GDM1 (cell line): ENCODE results near the gene PTTG1IP2.
"Not testable (repeated sequence)": the region's sequence is repeated elsewhere in the genome, so short reads cannot be mapped to it uniquely, and the experiment has no call there.

Experiments used
- DNase-seq: peaks from one replicate; lab custom pipeline; 2025; lab: John Stamatoyannopoulos, UW

Gene PTTG1IP2

DNA sequence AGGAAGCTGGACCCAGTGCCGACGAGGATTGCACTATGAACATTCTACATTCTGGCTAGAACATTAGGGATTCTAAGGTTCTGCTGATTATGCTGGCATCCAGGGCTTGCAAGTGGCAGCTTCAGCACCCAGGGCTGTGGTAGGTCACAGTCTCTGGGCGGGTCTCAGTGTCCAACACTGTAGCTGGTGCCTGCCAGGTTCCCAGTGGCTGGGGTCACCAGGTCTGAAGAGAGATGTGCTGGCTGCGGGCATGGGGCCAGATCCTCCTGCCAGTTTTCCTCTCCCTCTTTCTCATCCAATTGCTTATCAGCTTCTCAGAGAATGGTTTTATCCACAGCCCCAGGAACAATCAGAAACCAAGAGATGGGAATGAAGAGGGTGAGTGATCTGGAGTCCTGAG, at the start of gene PTTG1IP2:
Gene PTTG1IP2 (plus strand): TSS at position 86 of the 400 bp plus-strand sequence. CDS start 148 bp downstream, at position 234.
- DNase-seq: no peak

DNA sequence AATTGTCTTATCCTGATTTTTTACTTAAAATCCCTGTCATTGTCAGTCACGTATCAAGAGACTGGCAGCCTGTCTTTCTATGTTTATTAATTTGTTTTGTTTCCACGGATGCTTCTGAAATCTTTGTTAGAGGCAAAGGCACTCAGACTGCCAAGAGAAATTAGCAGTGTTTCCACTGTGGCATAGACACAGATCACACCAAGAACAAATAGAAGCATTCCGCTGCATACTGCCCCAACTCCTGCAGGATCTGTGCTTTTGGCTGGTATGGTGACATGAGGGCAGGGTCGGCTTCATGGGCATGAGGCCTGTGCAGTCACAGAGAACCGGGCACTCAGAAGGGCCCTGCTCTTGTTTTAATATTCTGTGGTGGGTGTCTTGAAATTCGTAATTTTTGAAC, 47.8 kb upstream of the PTTG1IP2 start:
- no peak for DNase-seq

DNA sequence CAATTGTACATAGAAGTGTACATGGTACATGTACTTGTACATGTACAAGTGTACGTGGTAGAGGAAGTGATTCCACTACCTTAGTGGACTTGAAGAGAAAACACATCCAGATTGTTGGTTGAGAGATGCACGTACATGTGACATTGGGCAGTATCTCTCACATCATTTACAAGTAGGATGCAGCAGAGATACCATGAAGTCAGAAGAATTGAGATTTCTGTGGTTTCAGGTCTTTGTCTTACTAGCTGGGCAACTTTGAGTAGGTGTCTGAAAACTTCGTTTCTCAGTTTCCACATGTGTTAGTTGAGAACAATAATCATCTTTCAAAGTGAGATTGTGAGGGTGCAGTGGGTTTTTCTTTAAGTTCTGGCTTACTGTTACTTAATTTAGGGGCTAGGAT, 44.7 kb upstream of the PTTG1IP2 start:
- no peak for DNase-seq

DNA sequence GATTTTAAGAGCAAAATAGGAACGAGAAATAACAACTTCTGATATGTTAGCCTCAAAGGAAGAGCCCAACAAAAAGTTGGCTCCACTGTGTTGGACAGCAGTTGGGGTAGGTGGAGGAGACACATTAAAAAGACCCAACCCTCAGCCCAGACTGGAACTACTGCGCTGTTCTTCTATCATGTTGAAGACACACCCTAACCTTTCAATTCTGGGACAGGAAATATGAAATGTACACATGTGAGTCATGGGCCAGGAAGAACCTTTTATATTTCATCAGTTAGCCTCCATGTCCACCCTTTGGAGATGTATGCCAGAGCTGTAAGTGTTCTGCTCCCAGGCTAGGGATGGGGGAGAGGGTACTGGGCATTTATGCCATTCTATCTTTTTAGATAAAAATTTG, 44.1 kb upstream of the PTTG1IP2 start:
- DNase-seq: no peak

DNA sequence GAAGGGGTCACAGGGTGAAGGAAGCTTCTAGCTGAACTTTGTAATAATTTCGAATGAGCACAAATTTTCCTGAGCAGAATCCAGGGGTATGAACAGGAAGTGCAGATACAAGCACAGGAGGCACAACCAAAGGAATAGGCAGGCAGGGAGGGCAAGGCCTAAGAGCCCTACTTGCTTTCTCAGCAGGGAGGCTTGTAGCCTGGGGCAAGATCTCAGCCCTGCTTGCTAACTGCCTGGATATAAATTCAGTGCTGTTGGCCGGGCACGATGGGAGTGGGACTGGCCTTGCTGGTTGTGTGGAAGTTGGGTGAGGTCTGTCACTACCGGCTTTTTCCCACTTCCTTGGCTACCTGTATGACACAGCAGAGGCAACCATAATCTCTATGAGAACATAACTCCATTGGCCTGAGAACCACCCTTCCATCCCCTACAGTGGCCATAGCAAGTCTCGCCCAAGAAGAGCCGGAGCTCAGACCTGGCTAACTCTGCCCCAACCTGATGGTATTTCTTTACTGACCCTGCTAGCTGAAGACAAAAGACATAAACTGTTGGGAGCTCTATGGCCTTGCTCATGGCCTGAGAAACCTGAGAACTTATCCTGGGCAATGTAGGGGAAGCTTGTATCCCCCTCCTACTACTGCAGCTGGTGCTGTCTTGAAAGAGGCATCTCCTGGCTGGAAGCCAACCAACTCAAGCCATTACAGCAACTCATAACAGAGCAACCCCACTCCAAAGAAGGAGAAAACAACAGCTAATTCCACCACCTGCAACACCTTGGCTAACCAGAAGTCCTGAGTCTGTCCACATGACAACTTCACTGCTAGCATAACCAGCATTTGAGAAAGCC, 38.6 kb upstream of the PTTG1IP2 start:
- DNase-seq: no peak

DNA sequence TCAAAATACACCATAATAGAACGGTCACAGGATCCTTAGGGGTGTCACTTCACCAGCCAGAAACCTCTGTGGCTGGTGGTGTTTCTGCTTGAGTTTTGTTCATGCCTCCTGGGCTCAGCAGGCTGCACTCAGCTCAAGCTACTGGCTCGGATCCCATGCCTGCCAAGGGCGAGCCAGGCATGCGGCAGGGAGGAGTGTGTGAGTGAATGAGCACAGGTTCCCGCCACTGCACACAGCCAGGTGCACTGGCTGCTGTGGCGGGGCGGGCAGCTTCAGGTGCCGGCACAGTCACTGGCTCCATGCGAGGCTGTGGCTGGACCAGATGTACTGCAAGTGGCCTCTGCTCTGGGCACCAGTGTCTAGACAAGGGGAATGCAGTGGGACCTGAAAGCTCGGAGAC, 36.7 kb upstream of the PTTG1IP2 start:
- DNase-seq: no peak

DNA sequence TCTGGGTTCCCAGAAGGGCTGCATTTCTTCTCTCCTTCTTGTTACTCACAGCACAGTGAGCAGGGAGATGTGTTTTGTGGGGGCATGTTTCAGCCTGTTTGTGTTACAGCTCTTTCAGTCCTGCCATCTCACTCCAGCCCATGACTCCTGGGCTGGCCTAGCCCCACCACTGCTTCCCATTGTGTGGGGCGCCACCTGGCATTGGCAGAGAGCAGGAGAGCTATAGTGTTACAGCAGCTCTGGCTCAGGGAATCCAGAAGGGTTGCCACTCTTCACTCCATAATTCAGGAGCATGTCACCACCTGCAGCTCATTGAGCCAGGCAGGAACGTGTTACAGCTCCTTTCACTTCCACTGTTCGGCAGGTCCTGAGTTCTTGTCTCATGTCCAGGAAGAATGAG, 36.2 kb upstream of the PTTG1IP2 start:
- DNase-seq: no peak

DNA sequence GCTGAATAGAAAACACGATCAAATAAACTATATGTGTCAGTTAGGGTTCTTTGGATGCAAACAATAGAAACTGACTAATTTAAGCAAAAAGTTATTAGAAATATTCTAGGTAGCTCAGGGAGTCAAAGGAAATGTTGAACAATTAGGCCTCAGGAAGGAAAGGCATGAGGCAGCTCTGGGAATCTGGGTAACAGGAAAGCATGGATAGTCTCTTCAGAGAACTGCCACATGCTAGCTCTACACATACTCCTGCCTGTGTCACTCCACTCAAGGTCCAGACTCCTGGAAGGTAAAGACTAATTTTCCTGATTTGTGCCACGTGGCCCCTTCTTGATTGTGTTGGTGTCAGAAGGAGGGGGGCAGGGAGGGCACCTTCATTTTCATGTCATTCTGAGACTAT, 23.8 kb upstream of the PTTG1IP2 start:
- DNase-seq: no peak

DNA sequence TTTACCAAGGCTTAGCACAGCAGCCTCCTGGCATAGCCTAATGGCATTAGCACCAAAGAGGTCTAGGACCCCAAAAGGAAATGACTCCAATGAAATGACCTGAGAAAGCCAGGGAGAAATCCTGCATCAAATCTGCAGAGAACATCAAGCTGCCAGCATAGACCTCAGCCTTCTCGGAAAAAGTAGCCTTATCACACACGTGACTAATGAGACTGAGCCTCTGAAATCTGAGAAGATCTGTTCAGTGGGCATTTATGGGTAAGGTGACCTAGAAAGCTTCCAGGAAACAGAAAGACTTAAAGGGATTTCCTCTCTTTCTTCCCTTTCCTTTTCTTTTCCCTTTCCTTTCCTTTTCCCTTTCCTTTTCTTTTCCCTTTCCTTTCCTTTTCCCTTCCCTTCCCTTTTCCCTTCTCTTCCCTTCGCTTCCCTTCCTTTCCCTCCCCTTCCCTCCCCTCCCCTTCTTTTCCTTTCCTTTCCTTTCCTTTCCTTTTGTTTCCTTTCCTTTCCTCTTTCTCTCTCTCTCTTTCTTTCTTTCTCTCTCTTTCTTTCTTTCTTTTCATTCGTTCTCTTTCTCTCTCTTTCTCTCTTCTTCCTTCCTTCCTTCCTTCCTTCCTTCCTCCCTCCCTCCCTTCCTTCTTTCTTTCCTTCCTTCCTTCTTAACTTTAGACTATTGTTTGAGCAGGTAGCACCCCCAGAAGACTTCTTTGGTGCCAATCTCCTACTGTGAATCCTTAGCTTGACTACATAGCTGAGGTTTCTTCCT, 23.1 kb upstream of the PTTG1IP2 start:
- DNase-seq: no peak

DNA sequence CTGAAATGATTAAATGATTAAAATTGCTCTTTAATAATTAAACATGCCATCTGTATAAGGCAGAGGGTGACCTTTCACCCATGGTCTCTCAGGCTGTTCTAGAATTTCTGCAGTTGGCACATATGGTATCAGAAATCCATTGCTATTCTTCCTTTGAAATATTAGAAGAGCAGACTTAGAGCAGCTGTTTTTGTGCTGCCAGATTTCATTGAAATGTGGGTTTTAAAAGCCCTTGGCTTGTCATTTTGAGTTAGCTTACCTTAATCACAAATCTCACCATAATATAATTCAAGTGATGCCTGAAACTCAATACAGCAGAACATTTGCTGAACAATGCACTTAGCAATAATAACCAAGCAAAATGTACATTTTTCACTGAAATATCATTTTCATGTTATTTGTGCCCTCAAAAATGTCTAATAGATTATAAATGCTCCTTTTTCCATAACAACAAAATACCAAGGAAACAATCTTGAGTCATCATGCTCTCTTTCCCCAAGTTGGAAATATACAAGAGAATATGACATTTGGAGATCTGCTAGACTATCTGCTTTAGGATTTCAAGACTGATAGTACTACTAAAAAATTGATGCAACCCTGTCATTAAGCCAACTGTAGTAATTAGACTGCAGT, 16.1 kb upstream of the PTTG1IP2 start:
- no peak for DNase-seq

DNA sequence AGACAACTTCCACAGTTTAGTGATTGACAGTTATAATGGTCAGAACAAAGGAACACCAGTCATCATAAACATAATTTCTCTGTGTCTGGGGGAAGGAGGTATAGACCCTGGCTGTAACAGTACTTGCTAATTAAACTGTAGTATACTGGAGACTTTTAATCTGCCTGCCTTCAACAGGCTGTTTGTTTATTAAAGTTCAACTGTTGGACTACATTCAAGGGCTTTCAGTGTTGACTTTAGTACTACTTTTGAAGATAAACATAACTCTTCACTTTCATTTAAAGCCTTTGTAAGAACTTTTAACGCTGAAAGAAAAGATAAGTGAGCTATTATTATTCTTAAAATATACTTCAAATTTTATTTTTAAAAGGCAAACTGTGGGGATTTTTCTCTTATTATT, 15.5 kb upstream of the PTTG1IP2 start:
- no peak for DNase-seq

DNA sequence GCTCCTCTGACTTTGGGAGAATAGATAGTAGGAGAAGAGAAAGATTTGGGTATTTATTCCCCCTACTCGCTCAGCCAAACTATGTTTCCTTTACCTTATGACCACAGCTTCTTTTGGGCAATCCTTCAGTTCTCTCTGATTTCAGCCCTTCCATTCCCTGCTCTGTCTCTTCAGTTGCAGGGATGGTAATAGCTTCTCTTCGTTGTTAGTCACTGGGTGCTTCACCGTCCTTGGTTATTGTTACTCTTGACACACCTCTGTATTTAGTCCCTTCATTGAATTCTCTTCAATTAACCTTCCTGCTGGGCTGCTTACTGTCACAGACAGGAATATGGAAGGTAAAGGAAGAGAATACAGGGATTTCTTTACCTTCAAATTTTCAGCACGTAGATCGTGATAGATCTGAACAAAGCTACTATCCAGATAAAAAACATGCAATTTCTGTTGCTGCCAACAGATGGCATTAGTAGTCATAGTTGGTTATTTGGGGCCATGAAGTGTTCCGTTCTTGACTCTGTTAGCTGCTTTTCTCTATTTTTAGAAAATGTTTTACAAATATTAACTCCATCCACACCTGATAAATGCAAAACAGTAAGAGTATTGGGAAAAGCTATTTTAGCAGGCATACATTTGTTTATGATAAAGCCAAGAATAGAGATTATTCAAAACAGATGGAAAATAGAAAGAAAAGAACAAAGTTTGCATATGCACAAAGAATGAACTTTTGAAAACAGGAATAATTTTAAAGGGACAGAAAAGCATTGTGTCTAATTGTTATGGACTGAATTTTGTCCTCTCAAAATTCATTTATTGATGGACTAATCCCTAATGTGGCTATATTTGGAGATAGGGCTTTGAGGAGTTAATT, 14.0 kb upstream of the PTTG1IP2 start:
- no peak for DNase-seq

DNA sequence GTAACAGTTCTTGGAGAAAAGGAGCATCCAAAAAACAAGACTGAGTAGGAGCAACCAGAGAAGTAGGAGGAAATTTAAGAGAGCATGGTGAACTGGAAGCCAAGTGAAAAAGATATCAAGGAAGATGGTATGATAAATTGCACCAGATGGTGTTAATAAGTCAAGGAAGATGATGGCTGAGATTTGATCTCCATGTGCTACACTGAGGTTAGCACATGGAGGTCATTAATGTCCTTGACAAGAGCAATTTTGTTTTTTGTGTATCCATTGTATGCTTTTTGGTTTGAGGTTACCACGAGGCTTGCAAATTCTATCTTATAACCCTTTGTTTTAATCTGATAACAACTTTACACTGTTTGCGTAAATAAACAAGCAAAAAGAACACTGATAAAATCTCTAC, 11.3 kb upstream of the PTTG1IP2 start:
- DNase-seq: no peak

DNA sequence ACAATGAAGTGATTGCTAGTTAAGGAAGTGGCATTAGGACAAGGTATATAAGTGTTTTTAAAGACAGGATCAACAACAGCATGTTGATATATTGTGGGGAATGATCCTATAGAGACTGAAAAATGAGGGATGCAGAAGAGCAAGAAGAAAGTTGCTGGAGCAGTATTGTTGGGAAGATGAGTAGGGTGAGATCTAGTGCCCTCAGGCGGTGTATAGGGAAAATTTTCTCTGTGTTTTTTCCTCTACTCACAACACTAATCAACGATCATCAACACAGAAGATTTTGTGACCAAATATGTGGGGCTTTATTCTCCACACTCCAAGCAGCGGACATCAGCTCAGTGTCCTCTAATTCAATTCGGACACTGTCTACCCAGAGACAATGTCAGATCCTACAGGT, 9.6 kb upstream of the PTTG1IP2 start:
- no peak for DNase-seq

DNA sequence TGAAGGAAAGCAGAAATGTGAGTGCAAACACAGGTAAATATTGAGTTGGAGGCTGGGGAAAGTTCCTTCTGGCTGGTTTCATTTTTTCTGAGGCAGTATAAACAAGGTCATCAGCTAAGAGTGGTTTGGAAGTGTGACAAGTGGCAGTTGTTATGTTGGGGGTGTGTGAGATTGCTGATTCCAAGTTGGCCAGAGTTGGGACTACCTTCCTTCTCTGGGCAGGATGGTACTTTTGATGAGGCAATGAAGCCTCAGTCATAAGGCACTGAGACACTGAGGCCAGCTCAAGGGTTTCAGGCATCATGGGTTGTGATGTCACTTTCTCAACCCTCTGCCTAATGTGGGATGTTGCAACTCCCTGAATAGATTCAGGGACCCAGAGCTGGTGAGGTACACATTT, 8.2 kb upstream of the PTTG1IP2 start:
- DNase-seq: no peak

DNA sequence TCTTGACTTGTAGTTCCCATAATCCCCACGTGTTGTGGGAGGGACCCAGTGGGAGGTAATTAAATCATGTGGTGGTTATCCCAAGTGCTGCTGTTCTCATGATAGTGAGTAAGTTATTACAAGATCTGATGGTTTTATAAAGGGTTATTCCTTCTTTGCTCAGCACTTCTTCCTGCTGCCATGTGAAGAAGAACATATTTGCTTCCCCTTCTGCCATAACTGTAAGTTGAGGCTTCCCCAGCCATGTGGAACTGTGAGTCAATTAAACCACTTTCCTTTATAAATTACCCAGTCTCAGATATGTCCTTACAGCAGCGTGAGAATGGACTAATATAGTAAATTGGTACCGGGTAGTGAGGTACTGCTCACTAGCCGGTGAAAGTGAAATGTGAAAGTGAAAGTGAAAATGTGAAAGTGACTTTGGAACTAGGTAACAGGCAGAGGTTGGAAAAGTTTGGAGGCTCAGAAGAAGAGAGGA, 6.2 kb upstream of the PTTG1IP2 start:
- DNase-seq: not testable (repeated sequence)

DNA sequence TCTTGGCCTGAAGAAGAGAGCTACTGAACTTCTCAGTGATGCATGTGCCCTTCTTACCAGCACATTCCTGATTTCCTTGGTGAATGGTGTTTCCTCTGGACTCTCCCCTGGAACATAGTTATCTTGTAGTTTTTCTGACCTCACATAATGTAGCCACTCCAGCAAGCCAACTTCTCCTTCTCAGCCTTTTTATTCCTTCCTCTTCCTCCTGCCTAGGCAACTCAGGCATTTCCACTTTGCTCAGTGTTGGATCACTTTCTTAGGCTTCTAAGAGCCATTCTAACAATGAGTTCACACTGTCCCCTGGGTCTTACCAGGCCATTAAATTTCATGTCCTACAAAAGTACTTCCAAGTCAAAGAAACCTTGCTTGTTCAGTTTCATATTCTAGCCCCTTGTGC, 3.6 kb upstream of the PTTG1IP2 start:
- DNase-seq: no peak

DNA sequence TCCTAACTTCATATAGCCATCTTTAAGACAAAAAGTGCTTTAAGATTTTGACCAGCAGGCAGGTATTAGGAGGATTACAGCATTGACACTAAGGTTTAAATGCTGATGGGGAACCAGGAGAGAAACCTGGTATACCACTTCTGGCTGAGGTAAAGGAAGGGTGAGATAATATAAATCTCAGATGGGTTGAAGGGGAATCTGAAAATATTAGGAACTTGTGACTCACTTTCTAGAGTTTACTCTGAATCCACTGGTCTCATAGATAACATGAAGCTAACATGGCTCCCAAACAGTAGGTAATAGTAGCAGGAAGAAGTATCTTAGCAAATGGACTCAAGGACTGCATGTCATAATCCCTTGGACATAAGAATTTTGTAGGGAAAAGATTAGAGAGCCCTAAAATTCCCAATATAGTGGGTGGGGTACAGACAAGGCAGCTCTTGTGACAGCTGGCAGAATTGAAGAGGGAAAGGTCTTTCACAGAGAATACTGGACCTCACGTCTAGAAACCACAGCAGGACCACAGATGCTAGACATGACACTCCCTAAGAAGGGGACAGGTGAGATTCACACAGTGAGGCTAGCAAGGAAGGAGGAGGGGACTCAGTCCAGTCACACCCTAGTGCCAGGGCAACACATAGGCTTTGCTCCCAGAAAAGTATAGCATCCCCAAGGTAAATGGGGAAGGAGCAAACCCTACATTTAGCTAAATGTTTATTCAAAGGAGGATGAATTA, 3.5 kb downstream of the PTTG1IP2 start:
- DNase-seq: no peak

DNA sequence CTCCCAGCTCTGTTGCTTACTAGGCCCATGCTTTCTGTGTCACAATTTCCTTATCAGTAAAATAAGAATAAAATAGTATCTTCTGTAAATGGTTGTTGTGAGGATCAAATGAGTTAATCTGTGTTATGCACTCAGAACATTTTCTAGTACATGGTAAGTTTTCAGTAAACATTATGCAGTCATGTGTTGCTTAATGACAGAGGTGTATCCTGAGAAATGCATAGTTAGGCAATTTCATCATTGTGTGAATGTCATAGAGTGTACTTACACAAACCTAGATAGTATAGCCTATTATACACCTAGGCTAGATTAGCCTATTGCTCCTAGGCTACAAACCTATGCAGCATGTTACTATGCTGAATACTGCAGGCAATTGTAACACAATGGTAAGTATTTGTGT, 4.4 kb downstream of the PTTG1IP2 start:
- DNase-seq: no peak

DNA sequence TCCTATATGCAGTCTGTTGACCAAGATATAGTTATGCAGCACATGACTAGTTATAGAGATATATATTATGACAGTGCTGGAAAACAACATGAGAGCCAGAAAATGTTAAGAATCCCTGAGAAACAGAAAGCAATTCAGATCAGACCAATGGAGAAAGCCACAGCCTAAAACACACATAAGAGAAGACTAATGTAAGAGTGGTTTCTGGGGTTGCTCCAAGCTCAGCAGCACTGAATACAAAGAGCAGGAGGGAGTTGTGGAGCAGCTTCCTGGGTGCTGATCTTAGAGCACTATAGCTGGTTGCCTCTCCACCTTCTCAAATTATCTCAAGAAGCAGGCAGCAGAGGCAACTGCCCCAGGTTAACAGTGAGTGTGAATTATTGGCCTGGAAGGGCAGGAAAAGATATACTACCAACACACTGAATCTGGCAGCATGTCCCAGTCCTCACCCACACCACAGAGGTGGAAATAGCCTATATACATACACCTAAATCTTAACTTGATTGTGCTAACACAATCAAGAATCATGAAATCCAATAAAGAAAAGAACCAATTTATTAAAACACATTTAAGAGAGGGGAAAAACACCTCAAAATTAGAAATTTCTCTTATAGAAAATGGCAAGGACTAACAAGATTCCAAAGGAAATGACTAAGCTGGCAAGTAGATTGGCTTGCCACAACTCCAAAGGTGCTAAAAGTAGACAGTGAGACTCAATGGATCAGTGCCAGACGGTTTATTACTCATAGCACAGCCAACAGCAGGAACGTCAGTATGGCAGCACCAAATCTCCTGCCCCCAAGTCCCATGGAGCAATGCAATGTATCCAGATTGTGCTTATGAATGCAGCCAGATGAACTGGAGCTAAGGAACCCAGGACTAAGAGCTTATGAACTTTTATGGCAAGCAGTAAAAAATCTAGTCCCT, 5.1 kb downstream of the PTTG1IP2 start:
- no peak for DNase-seq
